ENCODE measurements around the gene CERS6.

Gene CERS6

DNA sequence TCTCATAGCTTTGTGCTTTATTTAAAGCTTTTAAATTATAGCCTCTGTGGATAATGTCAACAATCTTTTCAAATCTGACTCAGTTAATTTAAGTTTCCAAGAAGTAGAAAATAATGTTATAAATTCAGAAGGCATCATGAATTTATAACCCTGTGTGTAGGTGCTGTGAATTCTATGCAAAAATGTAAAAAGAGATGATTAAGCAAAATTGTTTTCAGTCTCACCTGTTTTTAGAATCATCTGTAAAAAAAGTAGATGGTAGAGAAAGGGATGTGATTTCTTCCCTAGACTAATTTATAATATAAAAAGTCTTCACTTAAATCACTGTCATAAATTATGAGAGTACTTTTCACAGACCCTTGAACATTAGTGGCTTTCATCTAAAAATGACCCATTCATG, 260.8 kb downstream of the CERS6 start:
- peaks cover 0 to 4% of the 10 kb centered on the region in 2 donors for H3K36me3 ChIP-seq (ENCODE audit: control insufficient read depth in 1 of 2, insufficient read depth in 2 of 2, low read length in 2 of 2)
- no peaks in the 10 kb centered on the region for H3K9me3 ChIP-seq (ENCODE audit: control insufficient read depth in 1 of 2, low read length in 2 of 2)
- H3K4me3 ChIP-seq (ENCODE audit: low read depth in 1 of 2, low read length in 2 of 2): no peak overlapping the region
- H3K27ac ChIP-seq (ENCODE audit: low read length): no peak overlapping the region
- no peaks in the 10 kb centered on the region for H3K27me3 ChIP-seq (ENCODE audit: low read depth, low read length)
- no peaks in the 10 kb centered on the region for H3K4me1 ChIP-seq (ENCODE audit: control insufficient read depth in 1 of 2, insufficient read depth in 2 of 2, low read length in 2 of 2)

DNA sequence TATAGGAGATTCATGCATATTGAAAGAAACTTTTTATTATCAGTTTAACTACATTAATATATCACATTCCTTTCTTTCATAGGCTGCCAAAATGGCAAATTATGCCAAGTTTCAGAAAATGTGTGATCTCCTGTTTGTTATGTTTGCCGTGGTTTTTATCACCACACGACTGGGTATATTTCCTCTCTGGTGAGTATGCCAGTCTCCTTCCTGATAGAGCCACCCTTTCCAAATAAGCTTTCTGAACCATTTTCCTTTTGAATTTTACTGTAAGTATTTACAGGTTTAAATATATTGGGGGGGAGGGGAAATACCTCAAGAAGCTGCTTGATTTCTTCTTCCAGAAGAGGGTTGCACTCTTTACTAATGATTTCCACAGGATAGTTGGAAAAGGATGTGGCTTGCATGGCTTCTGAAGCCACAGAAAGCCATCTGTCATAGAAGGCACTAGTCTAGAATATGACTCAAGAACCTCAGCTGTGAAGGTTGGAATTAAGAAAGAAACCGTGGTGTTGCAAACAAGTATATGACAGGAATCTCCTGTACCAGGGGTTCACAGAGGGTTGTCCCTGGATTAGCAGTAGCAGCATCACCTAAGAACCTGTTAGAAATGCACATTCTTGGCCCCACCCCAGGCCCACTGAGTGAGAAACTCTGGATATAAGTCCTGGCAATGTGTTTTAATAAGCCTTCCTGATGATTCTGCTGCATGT, 261.9 kb downstream of the CERS6 start:
- Histone ChIP-seq H3K4me3 (ENCODE audit: low read depth in 1 of 2, low read length in 2 of 2) (no peak overlapping the region), H3K9me3 (ENCODE audit: control insufficient read depth in 1 of 2, low read length in 2 of 2) (no peaks in the 10 kb centered on the region), H3K27ac (ENCODE audit: low read length) (no peak overlapping the region), H3K4me1 (ENCODE audit: control insufficient read depth in 1 of 2, insufficient read depth in 2 of 2, low read length in 2 of 2) (no peaks in the 10 kb centered on the region), H3K27me3 (ENCODE audit: low read depth, low read length) (no peaks in the 10 kb centered on the region), H3K36me3 (ENCODE audit: control insufficient read depth in 1 of 2, insufficient read depth in 2 of 2, low read length in 2 of 2) (peaks cover 0 to 4% of the 10 kb centered on the region in 2 donors)

DNA sequence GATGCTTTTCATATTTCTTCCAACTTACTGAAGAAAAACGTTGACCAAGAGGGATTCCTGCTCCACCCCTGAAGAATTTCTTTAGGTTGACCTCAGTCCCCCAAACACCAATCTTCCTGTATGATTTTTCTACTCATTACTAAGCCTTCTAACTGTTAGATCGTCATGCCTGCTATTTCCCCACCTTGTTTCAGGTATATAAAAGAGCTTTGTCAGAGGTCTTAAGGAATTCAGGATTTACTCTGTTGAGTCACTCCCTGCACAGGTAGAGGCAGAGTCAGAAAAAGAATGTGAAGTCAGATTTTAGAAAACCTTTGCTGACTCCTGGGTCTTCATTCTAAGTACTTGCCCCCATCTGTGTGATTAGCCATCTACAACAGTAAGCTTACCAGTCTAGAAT, 262.6 kb downstream of the CERS6 start:
- Histone ChIP-seq H3K4me1 (ENCODE audit: control insufficient read depth in 1 of 2, insufficient read depth in 2 of 2, low read length in 2 of 2) (no peaks in the 10 kb centered on the region), H3K27me3 (ENCODE audit: low read depth, low read length) (no peaks in the 10 kb centered on the region), H3K4me3 (ENCODE audit: low read depth in 1 of 2, low read length in 2 of 2) (no peak overlapping the region), H3K27ac (ENCODE audit: low read length) (no peak overlapping the region), H3K36me3 (ENCODE audit: control insufficient read depth in 1 of 2, insufficient read depth in 2 of 2, low read length in 2 of 2) (peaks cover 0 to 4% of the 10 kb centered on the region in 2 donors), H3K9me3 (ENCODE audit: control insufficient read depth in 1 of 2, low read length in 2 of 2) (no peaks in the 10 kb centered on the region)

DNA sequence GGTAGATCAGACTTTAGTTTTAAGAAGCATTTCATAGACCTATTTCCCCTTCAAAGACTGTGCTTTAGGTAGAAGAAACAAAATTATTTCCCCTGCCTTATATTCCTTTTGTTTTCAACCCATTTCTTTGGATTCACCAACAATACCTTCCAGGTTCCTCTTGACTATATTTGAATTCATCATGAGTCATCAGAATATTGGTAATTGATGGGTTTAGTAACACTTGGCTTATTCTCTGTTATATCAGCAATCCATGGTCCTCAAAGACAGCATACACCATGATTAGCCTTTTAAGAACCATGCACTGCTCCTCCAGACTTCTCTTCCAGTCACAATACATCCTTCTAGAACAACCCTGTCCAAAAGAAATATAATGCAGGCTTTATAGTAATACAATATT, 263.4 kb downstream of the CERS6 start:
- Histone ChIP-seq H3K4me1 (ENCODE audit: control insufficient read depth in 1 of 2, insufficient read depth in 2 of 2, low read length in 2 of 2) (no peaks in the 10 kb centered on the region), H3K27me3 (ENCODE audit: low read depth, low read length) (no peaks in the 10 kb centered on the region), H3K36me3 (ENCODE audit: control insufficient read depth in 1 of 2, insufficient read depth in 2 of 2, low read length in 2 of 2) (peaks cover 0 to 4% of the 10 kb centered on the region in 2 donors), H3K4me3 (ENCODE audit: low read depth in 1 of 2, low read length in 2 of 2) (no peak overlapping the region), H3K9me3 (ENCODE audit: control insufficient read depth in 1 of 2, low read length in 2 of 2) (no peaks in the 10 kb centered on the region), H3K27ac (ENCODE audit: low read length) (no peak overlapping the region)

DNA sequence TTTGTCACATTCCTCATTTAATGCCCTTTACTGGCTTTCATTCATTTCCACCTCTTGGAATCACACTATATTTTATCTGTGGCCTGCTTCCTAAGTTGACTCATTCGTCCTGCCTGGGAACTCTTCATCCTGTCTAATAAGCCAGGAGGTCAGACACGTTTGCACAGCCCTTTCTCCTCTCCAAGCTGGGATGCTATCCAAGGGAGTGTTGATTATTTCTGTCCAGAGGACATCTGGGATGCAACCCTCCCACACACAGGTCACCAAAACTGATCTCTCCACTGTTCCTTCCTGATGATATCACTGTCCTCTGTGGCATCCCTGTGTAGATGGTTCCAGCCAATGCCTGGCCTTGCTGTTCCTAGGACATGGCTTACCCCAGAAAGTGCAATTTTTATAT, 266.5 kb downstream of the CERS6 start:
- no peak overlapping the region for H3K27ac ChIP-seq (ENCODE audit: low read length)
- H3K36me3 ChIP-seq (ENCODE audit: control insufficient read depth in 1 of 2, insufficient read depth in 2 of 2, low read length in 2 of 2): peaks cover 0 to 4% of the 10 kb centered on the region in 2 donors
- H3K27me3 ChIP-seq (ENCODE audit: low read depth, low read length): no peaks in the 10 kb centered on the region
- H3K4me1 ChIP-seq (ENCODE audit: control insufficient read depth in 1 of 2, insufficient read depth in 2 of 2, low read length in 2 of 2): no peaks in the 10 kb centered on the region
- no peaks in the 10 kb centered on the region for H3K9me3 ChIP-seq (ENCODE audit: control insufficient read depth in 1 of 2, low read length in 2 of 2)
- no peak overlapping the region for H3K4me3 ChIP-seq (ENCODE audit: low read depth in 1 of 2, low read length in 2 of 2)

DNA sequence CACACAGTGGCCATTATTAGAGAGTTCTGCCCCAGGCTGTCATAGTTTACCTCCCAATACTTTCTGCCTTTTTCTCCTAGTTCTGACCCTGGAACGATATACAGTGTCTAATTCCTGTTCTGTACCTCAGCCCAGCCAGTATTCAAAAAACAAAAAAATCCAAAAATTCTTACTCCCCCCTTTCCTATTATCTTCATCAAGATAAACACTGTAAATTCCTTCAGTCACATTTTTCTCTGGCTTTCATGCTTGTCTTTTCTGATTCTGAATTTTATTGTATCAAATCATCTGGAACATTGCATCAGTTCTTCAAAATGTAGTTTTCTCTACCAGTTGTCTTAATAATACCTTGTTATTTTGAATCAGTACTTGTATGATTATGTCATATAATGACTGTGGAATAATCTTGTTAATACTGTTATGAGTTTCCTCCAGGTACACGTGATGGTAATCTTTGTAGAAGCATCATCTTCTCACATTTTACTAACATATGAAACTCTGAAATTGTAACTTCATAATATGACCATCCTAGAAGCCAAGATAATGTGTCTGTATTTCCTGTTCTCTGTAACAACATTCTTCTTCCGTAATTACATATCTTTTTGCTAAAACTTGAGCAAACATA, 267.3 kb downstream of the CERS6 start:
- Histone ChIP-seq H3K4me1 (ENCODE audit: control insufficient read depth in 1 of 2, insufficient read depth in 2 of 2, low read length in 2 of 2) (no peaks in the 10 kb centered on the region), H3K27ac (ENCODE audit: low read length) (no peak overlapping the region)

DNA sequence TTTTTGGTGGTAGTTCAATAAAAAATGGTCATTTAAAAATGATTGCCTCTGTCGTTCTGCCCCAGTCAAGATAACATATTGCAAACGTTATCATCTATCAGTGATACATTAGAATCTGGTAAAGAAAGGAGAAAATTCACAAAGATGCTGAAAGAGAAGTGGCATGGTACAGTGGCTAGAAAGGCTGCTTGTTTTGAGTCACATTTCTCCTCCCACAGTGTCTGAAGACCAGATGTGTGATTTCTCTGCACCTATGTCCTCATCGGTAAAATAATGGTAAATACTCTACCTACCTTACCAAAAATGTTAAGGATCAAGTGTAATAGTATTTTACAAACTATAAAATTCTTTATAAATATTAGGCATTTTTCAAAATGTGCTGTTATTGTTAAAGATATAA, 270.3 kb downstream of the CERS6 start:
- Histone ChIP-seq H3K27ac (ENCODE audit: low read length) (no peak overlapping the region), H3K4me3 (ENCODE audit: low read depth in 1 of 2, low read length in 2 of 2) (no peak overlapping the region), H3K36me3 (ENCODE audit: control insufficient read depth in 1 of 2, insufficient read depth in 2 of 2, low read length in 2 of 2) (no peaks in the 10 kb centered on the region), H3K4me1 (ENCODE audit: control insufficient read depth in 1 of 2, insufficient read depth in 2 of 2, low read length in 2 of 2) (no peaks in the 10 kb centered on the region), H3K9me3 (ENCODE audit: control insufficient read depth in 1 of 2, low read length in 2 of 2) (no peaks in the 10 kb centered on the region), H3K27me3 (ENCODE audit: low read depth, low read length) (no peaks in the 10 kb centered on the region)

More for the DNA sequence above, 267.3 kb downstream of the CERS6 start:
- no peak overlapping the region for H3K4me3 ChIP-seq (ENCODE audit: low read depth in 1 of 2, low read length in 2 of 2)
- H3K27me3 ChIP-seq (ENCODE audit: low read depth, low read length): no peaks in the 10 kb centered on the region
- H3K36me3 ChIP-seq (ENCODE audit: control insufficient read depth in 1 of 2, insufficient read depth in 2 of 2, low read length in 2 of 2): peaks cover 0 to 4% of the 10 kb centered on the region in 2 donors
- H3K9me3 ChIP-seq (ENCODE audit: control insufficient read depth in 1 of 2, low read length in 2 of 2): no peaks in the 10 kb centered on the region

DNA sequence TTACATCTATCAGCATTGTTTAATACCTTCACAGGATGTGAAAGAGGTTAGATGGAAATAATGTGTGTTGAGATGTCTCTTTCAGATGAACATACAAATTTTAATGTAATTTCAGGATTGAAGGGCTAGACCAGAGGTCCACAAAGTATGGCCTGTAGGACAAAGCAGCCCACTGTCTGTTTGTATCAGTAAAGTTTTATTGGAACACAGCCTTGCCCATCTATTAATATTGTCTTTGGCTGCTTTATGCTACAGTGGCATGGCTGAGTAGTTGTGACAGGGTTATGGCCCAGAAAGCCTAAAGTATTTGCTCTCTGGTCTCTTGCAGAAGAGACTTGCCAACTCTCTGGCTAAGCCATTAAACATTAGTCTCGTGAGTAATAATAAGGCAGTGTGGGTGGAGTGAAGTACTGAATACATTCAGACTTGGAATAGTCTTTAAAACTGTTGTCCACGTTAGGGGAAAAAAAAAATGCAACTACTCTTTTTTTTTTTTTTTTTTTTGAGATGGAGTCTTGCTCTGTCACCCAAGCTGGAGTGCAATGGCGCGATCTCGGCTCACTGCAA, 271.9 kb downstream of the CERS6 start:
- H3K9me3 ChIP-seq (ENCODE audit: control insufficient read depth in 1 of 2, low read length in 2 of 2): no peaks in the 10 kb centered on the region
- no peak overlapping the region for H3K27ac ChIP-seq (ENCODE audit: low read length)
- no peak overlapping the region for H3K4me3 ChIP-seq (ENCODE audit: low read depth in 1 of 2, low read length in 2 of 2)
- no peaks in the 10 kb centered on the region for H3K36me3 ChIP-seq (ENCODE audit: control insufficient read depth in 1 of 2, insufficient read depth in 2 of 2, low read length in 2 of 2)
- H3K4me1 ChIP-seq (ENCODE audit: control insufficient read depth in 1 of 2, insufficient read depth in 2 of 2, low read length in 2 of 2): no peaks in the 10 kb centered on the region
- H3K27me3 ChIP-seq (ENCODE audit: low read depth, low read length): no peaks in the 10 kb centered on the region

DNA sequence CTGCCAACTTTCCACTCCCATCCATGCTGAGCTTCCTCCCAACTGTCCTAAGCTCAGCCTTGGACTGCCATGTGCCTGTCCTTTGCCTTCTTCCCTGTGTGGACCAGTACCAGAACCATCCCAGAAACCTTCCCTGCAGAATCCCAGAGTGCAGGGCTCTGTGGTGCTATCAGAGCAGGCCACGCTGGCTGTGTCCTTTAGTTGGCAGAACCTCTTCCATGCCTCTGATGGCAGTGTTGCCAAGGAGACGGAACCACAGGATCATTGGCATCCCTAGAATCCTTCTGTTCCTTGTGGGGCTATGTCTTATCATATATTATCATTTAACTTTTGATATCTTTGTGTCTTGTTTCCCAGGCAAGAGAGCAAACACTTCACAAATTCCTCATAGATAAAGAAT, 273.4 kb downstream of the CERS6 start:
- Histone ChIP-seq H3K36me3 (ENCODE audit: control insufficient read depth in 1 of 2, insufficient read depth in 2 of 2, low read length in 2 of 2) (no peaks in the 10 kb centered on the region), H3K9me3 (ENCODE audit: control insufficient read depth in 1 of 2, low read length in 2 of 2) (no peaks in the 10 kb centered on the region), H3K4me3 (ENCODE audit: low read depth in 1 of 2, low read length in 2 of 2) (no peak overlapping the region), H3K27me3 (ENCODE audit: low read depth, low read length) (no peaks in the 10 kb centered on the region), H3K27ac (ENCODE audit: low read length) (no peak overlapping the region), H3K4me1 (ENCODE audit: control insufficient read depth in 1 of 2, insufficient read depth in 2 of 2, low read length in 2 of 2) (peaks cover 0 to 5% of the 10 kb centered on the region in 2 donors)

DNA sequence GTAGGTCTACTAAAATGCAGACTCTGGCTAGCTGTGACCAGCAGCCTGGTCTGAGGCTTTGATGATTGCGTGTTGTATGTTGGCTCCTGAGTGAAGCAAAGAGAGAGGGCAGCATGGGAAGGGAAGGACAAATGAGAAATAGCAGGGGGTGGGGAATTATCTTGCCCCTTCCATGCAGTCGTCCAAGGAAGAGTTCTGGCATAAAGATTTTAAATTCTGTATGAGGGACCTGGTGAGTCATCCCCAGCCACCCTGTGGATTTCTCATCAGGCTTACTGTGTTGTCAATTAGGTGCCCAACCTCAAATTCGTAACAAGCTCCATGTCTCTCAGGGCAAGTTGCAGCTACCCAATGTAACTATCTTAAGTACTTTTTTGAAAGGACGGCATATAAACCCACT, 274.3 kb downstream of the CERS6 start:
- no peak overlapping the region for H3K4me3 ChIP-seq (ENCODE audit: low read depth in 1 of 2, low read length in 2 of 2)
- no peaks in the 10 kb centered on the region for H3K27me3 ChIP-seq (ENCODE audit: low read depth, low read length)
- no peaks in the 10 kb centered on the region for H3K36me3 ChIP-seq (ENCODE audit: control insufficient read depth in 1 of 2, insufficient read depth in 2 of 2, low read length in 2 of 2)
- H3K4me1 ChIP-seq (ENCODE audit: control insufficient read depth in 1 of 2, insufficient read depth in 2 of 2, low read length in 2 of 2): peaks cover 0 to 5% of the 10 kb centered on the region in 2 donors
- H3K27ac ChIP-seq (ENCODE audit: low read length): no peak overlapping the region
- no peaks in the 10 kb centered on the region for H3K9me3 ChIP-seq (ENCODE audit: control insufficient read depth in 1 of 2, low read length in 2 of 2)

DNA sequence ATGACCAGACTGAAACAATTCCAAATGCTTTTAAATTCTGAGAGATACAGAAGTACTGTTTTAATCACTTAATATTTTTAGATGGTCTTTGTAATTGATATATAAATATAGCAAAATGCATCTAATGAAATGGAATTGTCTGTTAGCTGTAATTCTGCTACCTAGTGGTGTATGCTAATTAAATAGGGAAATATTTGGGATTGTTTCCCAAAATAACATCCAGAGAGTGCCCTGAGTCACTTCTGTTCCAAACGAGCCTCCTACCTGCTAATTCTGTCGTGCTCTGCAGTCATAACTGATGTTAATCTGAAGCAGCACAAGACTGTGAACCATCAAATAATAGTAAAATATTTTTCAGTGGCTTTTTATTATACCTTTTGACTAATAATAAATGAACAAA, 274.9 kb downstream of the CERS6 start:
- H3K9me3 ChIP-seq (ENCODE audit: control insufficient read depth in 1 of 2, low read length in 2 of 2): no peaks in the 10 kb centered on the region
- H3K4me1 ChIP-seq (ENCODE audit: control insufficient read depth in 1 of 2, insufficient read depth in 2 of 2, low read length in 2 of 2): peaks cover 0 to 5% of the 10 kb centered on the region in 2 donors
- H3K27ac ChIP-seq (ENCODE audit: low read length): no peak overlapping the region
- no peaks in the 10 kb centered on the region for H3K36me3 ChIP-seq (ENCODE audit: control insufficient read depth in 1 of 2, insufficient read depth in 2 of 2, low read length in 2 of 2)
- H3K27me3 ChIP-seq (ENCODE audit: low read depth, low read length): no peaks in the 10 kb centered on the region
- no peak overlapping the region for H3K4me3 ChIP-seq (ENCODE audit: low read depth in 1 of 2, low read length in 2 of 2)

Measured in muscle layer of duodenum (tissue), 2 donors.